Mesenchymal stem cell (in vitro differentiated cells and primary cell): Measurements from ENCODE around the gene TMEM108.

Source experiments
- DNase-seq: peaks from one replicate; pipeline ENCODE4 v3.0.0-alpha.2; 2013
- H2AFZ ChIP-seq: one replicate; pipeline ENCODE4 v1.6.1; 2013; ENCODE audit warnings: low read depth, mild to moderate bottlenecking, control low read depth, inconsistent platforms, low read length, moderate library complexity
- H2AK5ac ChIP-seq: 2 replicates; pipeline ENCODE4 v1.6.1; 2013; ENCODE audit warnings: low read length, moderate library complexity, mild to moderate bottlenecking, inconsistent platforms; ENCODE audit not compliant: severe bottlenecking
- H2BK120ac ChIP-seq: one replicate; pipeline ENCODE4 v1.6.1; 2013; ENCODE audit warnings: low read depth, mild to moderate bottlenecking, inconsistent platforms, low read length, moderate library complexity
- H2BK12ac ChIP-seq, 2 experiments: one replicate each; pipeline ENCODE4 v1.6.1; 2013; ENCODE audit warnings: inconsistent platforms in 2 of 2, low read length in 2 of 2, mild to moderate bottlenecking in 2 of 2, moderate library complexity in 2 of 2, control low read depth in 1 of 2
- H2BK15ac ChIP-seq: one replicate; pipeline ENCODE4 v1.6.1; 2013; ENCODE audit warnings: mild to moderate bottlenecking, low read depth, inconsistent platforms; ENCODE audit not compliant: poor library complexity, severe bottlenecking
- H2BK5ac ChIP-seq: 2 replicates; pipeline ENCODE4 v1.6.1; 2013; ENCODE audit warnings: low read depth, mild to moderate bottlenecking, low read length, control low read depth, inconsistent platforms; ENCODE audit not compliant: poor library complexity, severe bottlenecking
- H3K14ac ChIP-seq, 2 experiments: one replicate each; pipeline ENCODE4 v1.6.1; 2013; ENCODE audit warnings: inconsistent platforms in 2 of 2, low read length in 2 of 2, control low read depth in 1 of 2, mild to moderate bottlenecking in 1 of 2, moderate library complexity in 1 of 2
- H3K18ac ChIP-seq, 2 experiments: one replicate each; pipeline ENCODE4 v1.6.1; 2013; ENCODE audit warnings: inconsistent platforms in 2 of 2, low read length in 2 of 2, control low read depth in 1 of 2, low read depth in 1 of 2, mild to moderate bottlenecking in 1 of 2
- H3K23ac ChIP-seq, 2 experiments: one replicate each; pipeline ENCODE4 v1.6.1; 2013; ENCODE audit warnings: inconsistent platforms in 2 of 2, low read length in 2 of 2, mild to moderate bottlenecking in 2 of 2, moderate library complexity in 2 of 2, control low read depth in 1 of 2
- H3K27ac ChIP-seq: 2 replicates; pipeline ENCODE4 v1.5.1; 2013; ENCODE audit warnings: mild to moderate bottlenecking, moderate library complexity, low read length, control low read depth, inconsistent platforms; ENCODE audit not compliant: poor library complexity, severe bottlenecking
- H3K27me3 ChIP-seq, 2 experiments: 2 replicates each; pipeline versions ENCODE4 v1.6.1 to v1.7.0; 2013; ENCODE audit warnings: low read length in 2 of 2, mild to moderate bottlenecking in 2 of 2, moderate library complexity in 2 of 2, control low read depth in 1 of 2, inconsistent platforms in 1 of 2; ENCODE audit not compliant: control insufficient read depth in 1 of 2, insufficient read depth in 1 of 2
- H3K36me3 ChIP-seq, 2 experiments: 2 replicates each; pipeline versions ENCODE4 v1.6.1 to v1.7.0; 2013; ENCODE audit warnings: low read length in 2 of 2, control low read depth in 1 of 2, inconsistent platforms in 1 of 2, low read depth in 1 of 2, mild to moderate bottlenecking in 1 of 2; ENCODE audit not compliant: insufficient read depth in 2 of 2, control insufficient read depth in 1 of 2
- H3K4ac ChIP-seq, 2 experiments: one replicate each; pipeline ENCODE4 v1.6.1; 2013; ENCODE audit warnings: inconsistent platforms in 2 of 2, low read length in 2 of 2, mild to moderate bottlenecking in 2 of 2, moderate library complexity in 2 of 2, control low read depth in 1 of 2, low read depth in 1 of 2
- H3K4me1 ChIP-seq: 2 replicates; pipeline ENCODE4 v1.6.1; 2013; ENCODE audit warnings: low read depth, low read length, control low read depth; ENCODE audit not compliant: control insufficient read depth, insufficient read depth
- H3K4me2 ChIP-seq: 2 replicates; pipeline ENCODE4 v1.6.1; 2013; ENCODE audit warnings: low read length, mild to moderate bottlenecking, inconsistent platforms; ENCODE audit not compliant: poor library complexity, severe bottlenecking
- H3K4me3 ChIP-seq, 2 experiments: 2 replicates each; pipeline versions ENCODE4 v1.5.1 to v1.7.0; 2013; ENCODE audit warnings: low read length in 2 of 2, mild to moderate bottlenecking in 2 of 2, control low read depth in 1 of 2, low read depth in 1 of 2; ENCODE audit not compliant: insufficient read depth in 1 of 2
- H3K79me1 ChIP-seq: replicated peaks from 2 replicates; pipeline ENCODE4 v1.6.1; 2013; ENCODE audit warnings: mild to moderate bottlenecking, control low read depth, low read length, inconsistent platforms; ENCODE audit not compliant: poor library complexity, severe bottlenecking
- H3K9ac ChIP-seq: 2 replicates; pipeline ENCODE4 v1.7.0; 2013; ENCODE audit warnings: mild to moderate bottlenecking, low read length, moderate library complexity
- H3K9me3 ChIP-seq: 2 replicates; pipeline ENCODE4 v1.7.0; 2013; ENCODE audit warnings: mild to moderate bottlenecking, low read length; ENCODE audit not compliant: control insufficient read depth
- H4K8ac ChIP-seq: one replicate; pipeline ENCODE4 v1.6.1; 2013; ENCODE audit warnings: inconsistent platforms, mild to moderate bottlenecking, low read length, moderate library complexity
- H4K91ac ChIP-seq: one replicate; pipeline ENCODE4 v1.6.1; 2013; ENCODE audit warnings: mild to moderate bottlenecking, low read length, inconsistent platforms
- WGBS: methylation state at CpG from one replicate; pipeline ENCODE4 v1.1.7; 2013; ENCODE audit warnings: mixed read lengths; 5-methylcytosine and 5-hydroxymethylcytosine counted together

Gene TMEM108

DNA sequence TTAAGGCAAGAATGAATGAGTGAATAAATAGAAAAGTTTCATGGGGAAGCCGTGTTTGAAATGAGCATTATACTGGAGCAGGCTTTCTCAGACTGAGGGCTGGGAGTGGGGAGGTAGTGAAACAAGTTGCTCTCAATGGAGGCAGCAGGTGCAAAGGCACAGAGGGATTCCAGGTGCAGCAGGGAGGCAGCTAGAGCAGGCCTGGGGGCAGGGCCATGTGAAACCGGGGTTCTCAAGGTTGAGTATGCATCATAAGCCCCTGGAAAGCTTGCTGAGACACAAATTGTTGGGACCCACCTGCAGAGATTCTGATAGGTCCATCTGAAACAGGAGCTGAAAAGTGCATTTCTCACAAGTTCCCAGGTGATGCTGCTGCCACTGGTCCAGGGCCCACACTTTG lies 406.9 kb downstream of the TMEM108 start:
- H2BK15ac ChIP-seq: no peak overlapping the region
- no peak overlapping the region for H3K23ac ChIP-seq
- no peak overlapping the region for H2BK120ac ChIP-seq
- no peak overlapping the region for H3K4me2 ChIP-seq
- H3K4me3 ChIP-seq: no peak overlapping the region
- no peak for DNase-seq
- H3K36me3 ChIP-seq: no peaks in the 10 kb centered on the region
- no peak overlapping the region for H3K9ac ChIP-seq
- no peak overlapping the region for H3K4ac ChIP-seq
- H4K8ac ChIP-seq: no peak overlapping the region
- H3K18ac ChIP-seq: no peak overlapping the region
- no peak overlapping the region for H2BK5ac ChIP-seq
- H3K27ac ChIP-seq: no peak overlapping the region
- no peak overlapping the region for H2AK5ac ChIP-seq
- H2BK12ac ChIP-seq: no peak overlapping the region
- H3K9me3 ChIP-seq: no peaks in the 10 kb centered on the region
- no peak overlapping the region for H3K14ac ChIP-seq
- peaks cover 2% of the 10 kb centered on the region for H3K4me1 ChIP-seq
- H4K91ac ChIP-seq: no peak overlapping the region
- 79% methylated on average over 2 of the region's 2 CpGs for WGBS
- peaks cover 0 to 3% of the 10 kb centered on the region in 2 experiments for H3K27me3 ChIP-seq
- H2AFZ ChIP-seq: no peak overlapping the region
- no peaks in the 10 kb centered on the region for H3K79me1 ChIP-seq
